ENCODE measurements around the gene DRD4. TPM values are rescaled to one million over a fixed set of nuclear protein-coding genes. Genes with fewer than 3 reads are reported as not detected.
A peak's percentile ranks its signal among the peaks of the same experiment; 100 is the strongest.

The DRD4 gene
- total and polyA plus RNA-seq, 2 of the 8 experiments (the other 6 are each of a cell fraction or from before 2014, with no cell fraction given): 3.4 to 4.9 TPM

DNA sequence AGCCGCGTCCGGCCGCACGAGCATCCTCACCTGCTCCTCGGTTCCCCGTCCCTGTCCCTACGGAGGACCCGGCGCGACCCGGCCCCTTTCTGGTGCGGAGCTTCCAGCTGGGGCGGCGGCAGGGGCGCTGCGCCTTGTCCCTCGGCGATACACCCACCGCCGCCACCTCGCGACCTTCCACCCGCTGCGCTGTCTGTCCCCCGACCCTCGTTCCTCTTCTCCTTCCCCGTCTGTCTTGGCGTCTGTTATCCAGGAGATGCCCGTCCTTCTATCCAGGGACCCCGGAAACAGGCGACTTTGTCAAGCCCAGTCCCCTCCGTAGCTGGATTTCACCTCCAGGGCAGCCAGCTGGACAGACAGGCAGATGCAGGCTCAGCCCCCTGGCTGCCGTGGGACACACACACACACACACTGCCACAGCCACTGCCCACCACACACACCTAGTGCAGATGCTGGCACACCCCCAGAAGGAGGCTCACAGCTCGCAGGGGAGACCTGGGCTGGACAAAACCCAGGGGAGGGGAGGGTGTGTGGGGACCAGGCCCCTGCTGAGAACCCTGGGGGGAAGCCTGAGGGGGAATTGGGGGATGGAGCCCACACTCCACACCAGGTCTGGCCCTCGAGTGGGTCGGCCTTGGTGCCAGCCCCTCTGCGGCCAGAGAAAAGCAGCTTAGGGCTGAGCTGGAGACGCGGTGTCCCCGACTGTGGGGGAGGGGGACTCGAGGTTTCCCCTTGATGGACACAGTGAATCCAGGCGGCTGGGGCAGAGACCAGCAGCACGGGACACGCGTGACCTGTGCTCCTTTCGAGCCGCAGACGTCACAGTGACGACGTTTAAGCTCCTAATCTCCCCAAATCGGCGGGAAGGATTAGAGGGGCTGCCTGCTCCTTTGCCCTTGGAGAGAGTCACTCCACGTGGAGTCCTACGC lies 788 bp downstream of the DRD4 start (continued):
- TF ChIP-seq EP300 (IDR thresholded peaks at IDR 0.05; ENCODE audit: borderline replicate concordance in 1 of 2, low read depth in 2 of 2, low read length in 2 of 2): no peak
- TF ChIP-seq EGR1 (IDR thresholded peaks at IDR 0.05; ENCODE audit: borderline replicate concordance, low read depth, low read length): no peak
- peak in 1 of 3 experiments; percentile 11; a peak in 1 of 4 replicates for TF ChIP-seq CTCF (IDR thresholded peaks at IDR 0.05; ENCODE audit: control extremely low read depth in 1 of 3, insufficient read depth in 1 of 3, low read depth in 1 of 3, low read length in 3 of 3)
- TF ChIP-seq ZNF274 (IDR thresholded peaks at IDR 0.05; ENCODE audit: borderline replicate concordance, extremely low read depth, low read length): no peak
- TF ChIP-seq SP1 (IDR thresholded peaks at IDR 0.05; ENCODE audit: low read depth, low read length): no peak
- no peak for TF ChIP-seq TEAD4 (IDR thresholded peaks at IDR 0.05; ENCODE audit: low read depth, low read length)
- no peak for TF ChIP-seq PHF8 (conservative IDR thresholded peaks at IDR 0.05; ENCODE audit: low read depth, low read length)
- TF ChIP-seq GABPA (IDR thresholded peaks at IDR 0.05; ENCODE audit: borderline replicate concordance, insufficient read depth, low read length): no peak
- TF ChIP-seq CHD2 (IDR thresholded peaks at IDR 0.05; ENCODE audit: low read length): no peak
- TF ChIP-seq RNF2 (IDR thresholded peaks at IDR 0.05; ENCODE audit: borderline replicate concordance, low read depth, low read length, missing control alignments, poor library complexity, severe bottlenecking): peak; percentile 34
- TF ChIP-seq CBX8 (IDR thresholded peaks at IDR 0.05; ENCODE audit: borderline replicate concordance, low read depth, low read length): no peak
- no peak for TF ChIP-seq KDM4A (IDR thresholded peaks at IDR 0.05; ENCODE audit: low read depth, low read length, severe bottlenecking)
- no peak for TF ChIP-seq CBX5 (IDR thresholded peaks at IDR 0.05; ENCODE audit: low read depth, low read length)
- no peak for TF ChIP-seq ATF3 (IDR thresholded peaks at IDR 0.05; ENCODE audit: insufficient read depth, low read depth, low read length)
- no peak for TF ChIP-seq SIX5 (IDR thresholded peaks at IDR 0.05; ENCODE audit: low read depth, low read length)
- no peak for TF ChIP-seq SIRT6 (IDR thresholded peaks at IDR 0.05; ENCODE audit: low read length)
- no peak for TF ChIP-seq MAFK (IDR thresholded peaks at IDR 0.05; ENCODE audit: low read depth, low read length)
- no peak for TF ChIP-seq RFX5 (IDR thresholded peaks at IDR 0.05; ENCODE audit: borderline replicate concordance, low read depth, low read length)
- TF ChIP-seq POLR2A (IDR thresholded peaks at IDR 0.05; ENCODE audit: control extremely low read depth in 1 of 2, low read depth in 2 of 2, low read length in 2 of 2): no peak; a peak in 1 of 3 replicates
- TF ChIP-seq RAD21 (IDR thresholded peaks at IDR 0.05 in 1 of 2, conservative IDR thresholded peaks at IDR 0.05 in 1 of 2; ENCODE audit: low read depth in 2 of 2, low read length in 2 of 2): no peak

Measured in H1 (cell line).